K562 (cell line): ENCODE measurements around the gene METRN. TPM values are rescaled to one million over a fixed set of nuclear protein-coding genes. Genes with fewer than 3 reads are reported as not detected.

Source experiments
- ARID3A ChIP-seq: IDR thresholded peaks from 2 replicates; pipeline ENCODE4 v1.6.1; 2012; ENCODE audit warnings: low read depth, low read length, improper control_type of control experiment, borderline replicate concordance
- CBX1 ChIP-seq: sonication (generic); IDR thresholded peaks from 2 replicates; pipeline ENCODE4 v1.6.1; 2016; ENCODE audit warnings: antibody characterized with exemption, low read depth, mild to moderate bottlenecking
- CXXC5 ChIP-seq: fragments of 250-450 bp; sonication (Bioruptor Pico); IDR thresholded peaks from 2 replicates; pipeline ENCODE4 v1.8.0; 2022; ENCODE audit warnings: inconsistent platforms, mild to moderate bottlenecking, moderate library complexity
- GATA2 ChIP-seq: sonication (generic); formaldehyde crosslinking; IDR thresholded peaks from 2 replicates; pipeline ENCODE4 v1.4.0; 2020; ENCODE audit warnings: mild to moderate bottlenecking, missing genetic modification reagents
- MAX ChIP-seq: sonication (generic); formaldehyde crosslinking; IDR thresholded peaks from 2 replicates; pipeline ENCODE4 v1.9.0; 2022; ENCODE audit warnings: mild to moderate bottlenecking, missing genetic modification reagents
- NFIX ChIP-seq: fragments of 250-450 bp; sonication (Bioruptor Pico); IDR thresholded peaks from 2 replicates; pipeline ENCODE4 v1.4.0; 2020; ENCODE audit warnings: low read depth, mild to moderate bottlenecking, moderate library complexity
- NFXL1 ChIP-seq: fragments of 450-650 bp; formaldehyde crosslinking; IDR thresholded peaks from 2 replicates; pipeline ENCODE4 v1.4.0; 2021; ENCODE audit warnings: mild to moderate bottlenecking
- NR2C2 ChIP-seq, 2 experiments: fragments of 200-800 bp in 1 of 2; sonication (Bioruptor generic) in 1 of 2; sonication (generic) in 1 of 2; formaldehyde crosslinking in 1 of 2; IDR thresholded peaks; 2 replicates each; pipeline versions ENCODE4 v1.6.1 to v1.8.0; 2016 to 2022; ENCODE audit warnings: mild to moderate bottlenecking in 1 of 2, missing compliant biosample characterization in 1 of 2, missing genetic modification characterization in 1 of 2, missing genetic modification reagents in 1 of 2
- POLR2A ChIP-seq: fragments of 450-650 bp; conservative IDR thresholded peaks from 2 replicates; pipeline ENCODE4 v1.6.1; 2016
- RCOR1 ChIP-seq, 2 experiments: IDR thresholded peaks; 2 replicates each; pipeline ENCODE4 v1.6.1; 2012; ENCODE audit warnings: low read depth in 2 of 2, low read length in 2 of 2, borderline replicate concordance in 1 of 2, improper control_type of control experiment in 1 of 2
- REST ChIP-seq, 2 experiments: fragments of 450-650 bp; formaldehyde crosslinking in 1 of 2; IDR thresholded peaks; 2 replicates each; pipeline versions ENCODE4 v1.4.0 to v1.6.1; 2014 to 2020; ENCODE audit warnings: mild to moderate bottlenecking in 2 of 2, borderline replicate concordance in 1 of 2, low read depth in 1 of 2
- SLC30A9 ChIP-seq: fragments of 250-450 bp; sonication (Bioruptor Pico); IDR thresholded peaks from 2 replicates; pipeline ENCODE4 v1.8.0; 2022; ENCODE audit warnings: mild to moderate bottlenecking, moderate library complexity
- TAF15 ChIP-seq: fragments of 200-400 bp; formaldehyde crosslinking; IDR thresholded peaks from 2 replicates; pipeline ENCODE4 v1.6.1; 2017; ENCODE audit warnings: mild to moderate bottlenecking, low read depth, low read length, moderate library complexity
- TCFL5 ChIP-seq: fragments of 250-450 bp; sonication (Bioruptor Pico); conservative IDR thresholded peaks from 2 replicates; pipeline ENCODE4 v1.6.1; 2021; ENCODE audit warnings: mild to moderate bottlenecking, moderate library complexity, matching md5 sums
- XRCC4 ChIP-seq: IDR thresholded peaks from one replicate; pipeline ENCODE4 v1.6.1; 2011; ENCODE audit not compliant: insufficient read depth, insufficient read length; ENCODE audit errors: extremely low read depth
- YBX1 ChIP-seq: fragments of 450-650 bp; IDR thresholded peaks from 2 replicates; pipeline ENCODE4 v1.7.1; 2016; ENCODE audit warnings: mild to moderate bottlenecking
- ZNF316 ChIP-seq: fragments of 450-650 bp; IDR thresholded peaks from 2 replicates; pipeline ENCODE4 v1.6.1; 2016
- ZNF717 ChIP-seq: fragments of 250-450 bp; sonication (Bioruptor Pico); IDR thresholded peaks from 2 replicates; pipeline ENCODE4 v1.5.0; 2021
- polyA plus RNA-seq, 8 experiments: library from polyadenylated mRNA; depleted of rRNA in 4 of 8; stranded (reverse) in 5 of 8; unstranded in 3 of 8; fragments of >200 nt; fragmentation: Nextera tagmentation in 2 of 8; fragmentation: Illumina TruSeq in 1 of 8; extraction: Ambion mirVana in 2 of 8; extraction: Trizol in 1 of 8; gene quantifications; 2 replicates each; pipeline versions ENCODE4 v1.2.1 to v1.2.3, GENCODE V29; 2011 to 2014; ENCODE audit warnings: inconsistent platforms in 1 of 8, missing spikeins in 1 of 8
- total RNA-seq, 7 experiments: library from RNA; depleted of rRNA in 6 of 7; stranded (reverse); fragments of >200 nt in 6 of 7; fragmentation: Illumina TruSeq in 2 of 7; extraction: Trizol in 2 of 7; gene quantifications; 2 replicates each; pipeline versions ENCODE4 v1.2.1 to v1.2.3, GENCODE V29; 2011 to 2021; ENCODE audit warnings: low replicate concordance in 1 of 7

Gene METRN
- total and polyA plus RNA-seq, 9 of the 15 experiments (the other 6 are each of a cell fraction or from before 2014, with no cell fraction given) = 0.20 to 89.8 (median 15.4) TPM

GRCh38 chr16:726438-727290, 11.7 kb downstream of the METRN start, which contains the start of the genes CCDC78 and HAGHL (continued):
- TF ChIP-seq REST (IDR thresholded peaks at IDR 0.05; ENCODE audit: borderline replicate concordance) (no peak), REST (CRISPR knock-in tag; IDR thresholded peaks at IDR 0.05; ENCODE audit: low read depth) (no peak), SLC30A9 (no peak), ZNF316 (no peak), GATA2 (CRISPR knock-in tag) (no peak), TAF15 (peak; percentile 72; the same call in 1 of the 2 replicates), NR2C2 (CRISPR knock-in tag; IDR thresholded peaks at IDR 0.05) (no peak), NR2C2 (tag; IDR thresholded peaks at IDR 0.05) (peak; percentile 60), RCOR1 (IDR thresholded peaks at IDR 0.05; ENCODE audit: borderline replicate concordance in 1 of 2, low read depth in 2 of 2, low read length in 2 of 2) (peak; percentile 61 to 69; a peak in 3 of 4 replicates), XRCC4 (no peak), MAX (CRISPR knock-in tag) (peak; percentile 34; the same call in 1 of the 2 replicates), CBX1 (peak; percentile 76; the same call in 1 of the 2 replicates), NFIX (CRISPR knock-in tag) (no peak), TCFL5 (no peak), YBX1 (no peak), NFXL1 (no peak), ZNF717 (no peak), ARID3A (no peak), CXXC5 (CRISPR knock-in tag) (peak; percentile 62), POLR2A (peak; percentile 15; the same call in 1 of the 2 replicates)
